Gastrocnemius medialis (tissue), 4 donors: ENCODE data around the gene SCGB1D1.
"Not testable (repeated sequence)": the region's sequence is repeated elsewhere in the genome, so short reads cannot be mapped to it uniquely, and the experiment has no call there.

ENCODE experiments used
- CTCF ChIP-seq, 5 experiments: fragments of 450-650 bp in 3 of 5; fragments of 200-600 bp in 2 of 5; sonication (generic) in 2 of 5; IDR thresholded peaks in 4 of 5; conservative IDR thresholded peaks in 1 of 5; 1 replicate in 4 of 5; 2 replicates in 1 of 5; pipeline ENCODE4 v1.5.1; 2016 to 2019; ENCODE audit warnings: antibody characterized with exemption in 5 of 5, mild to moderate bottlenecking in 3 of 5, moderate library complexity in 3 of 5
- POLR2A ChIP-seq, 2 donors: fragments of 450-650 bp; IDR thresholded peaks; one replicate each; pipeline ENCODE4 v1.6.1; 2017; ENCODE audit warnings: antibody characterized with exemption in 2 of 2, mild to moderate bottlenecking in 2 of 2, moderate library complexity in 2 of 2

GRCh38 chr11:62206276-62207066 is 16.5 kb downstream of the SCGB1D1 start:
- TF ChIP-seq CTCF (IDR thresholded peaks at IDR 0.05 in 4 of 5, conservative IDR thresholded peaks at IDR 0.05 in 1 of 5); POLR2A (IDR thresholded peaks at IDR 0.05): not testable (repeated sequence)
